HCT116 (cell line): ENCODE measurements around the gene ACYP2. TPM values are rescaled to one million over a fixed set of nuclear protein-coding genes. Genes with fewer than 3 reads are reported as not detected.

Experiments used
- ATAC-seq: fragments of 200-7000 bp; cut with Tn5 transposase; 2 replicates; pipeline ENCODE4 v1.9.1; 2020; ENCODE audit warnings: mild to moderate bottlenecking, moderate library complexity
- BruUV-seq: library from RNA; stranded (reverse); fragments of 400-500 nt; replicated peaks from 2 replicates; lab custom pipeline; 2021; lab: Mats Ljungman, UMichigan
- CTCF ChIA-PET: fragments of 300-600 bp; sonication (Branson Sonifier 250); formaldehyde crosslinking; loops from one replicate; lab custom pipeline; 2021; ENCODE audit warnings: antibody characterized with exemption; lab: Charles Lee
- POLR2A ChIA-PET: fragments of 300-600, 350-600 bp; sonication (Branson Sonifier 250); formaldehyde crosslinking; loops from one replicate; lab custom pipeline; 2021; ENCODE audit warnings: antibody characterized with exemption; lab: Charles Lee
- RAD21 ChIA-PET, 2 experiments: fragments of 300-600 bp; sonication (Branson Sonifier 250); formaldehyde crosslinking; loops; one replicate each; lab custom pipeline; 2023; ENCODE audit warnings: low total read pairs in 2 of 2; ENCODE audit not compliant: uncharacterized antibody in 2 of 2, unreplicated experiment in 2 of 2, low non-redundant PET in 1 of 2; lab: Charles Lee
- DNase-seq: peaks from one replicate; pipeline ENCODE4 v3.0.0-alpha.2; 2010; ENCODE audit warnings: low read depth, low spot score
- H2AFZ ChIP-seq: fragments of 200-600 bp; shearing (Covaris generic), sonication (generic); 2 replicates; pipeline ENCODE4 v1.6.1; 2017; ENCODE audit warnings: low read depth, mixed run types, mixed read lengths, antibody characterized with exemption, low read length; ENCODE audit not compliant: poor library complexity, severe bottlenecking
- H3K27ac ChIP-seq: 2 replicates; pipeline ENCODE4 v1.5.1; 2012; ENCODE audit warnings: low read depth, low read length
- H3K27me3 ChIP-seq: fragments of 200-600 bp; sonication (generic); 2 replicates; pipeline ENCODE4 v1.6.1; 2016; ENCODE audit warnings: mixed run types, low read length, mixed read lengths; ENCODE audit not compliant: insufficient read depth
- H3K36me3 ChIP-seq, 2 experiments: fragments of 200-500 bp in 1 of 2; fragments of 200-600 bp in 1 of 2; sonication (Bioruptor generic) in 1 of 2; sonication (generic) in 1 of 2; 2 replicates each; pipeline versions ENCODE4 v1.5.1 to v1.6.1; 2014 to 2016; ENCODE audit warnings: low read length in 2 of 2, inconsistent platforms in 1 of 2, mixed read lengths in 1 of 2, mixed run types in 1 of 2; ENCODE audit not compliant: insufficient read depth in 2 of 2, control insufficient read depth in 1 of 2
- H3K4me1 ChIP-seq, 2 experiments: fragments of 200-600 bp in 1 of 2; sonication (generic) in 1 of 2; 2 replicates each; pipeline versions ENCODE4 v1.5.1 to v1.6.1; 2012 to 2017; ENCODE audit warnings: low read length in 2 of 2, inconsistent platforms in 1 of 2, mild to moderate bottlenecking in 1 of 2, mixed read lengths in 1 of 2, mixed run types in 1 of 2, moderate library complexity in 1 of 2; ENCODE audit not compliant: insufficient read depth in 2 of 2, control insufficient read depth in 1 of 2
- H3K4me2 ChIP-seq: fragments of 200-600 bp; sonication (generic); 2 replicates; pipeline ENCODE4 v1.6.1; 2017; ENCODE audit warnings: mixed run types, low read length, mixed read lengths
- H3K4me3 ChIP-seq, 2 experiments: fragments of 200-600 bp in 1 of 2; sonication (generic) in 1 of 2; replicated peaks in 1 of 2; 2 replicates each; pipeline ENCODE4 v1.5.1; 2011 to 2016; ENCODE audit warnings: low read length in 2 of 2, control low read depth in 1 of 2, low read depth in 1 of 2, mild to moderate bottlenecking in 1 of 2, mixed read lengths in 1 of 2, mixed run types in 1 of 2
- H3K79me2 ChIP-seq: fragments of 200-600 bp; sonication (generic); 2 replicates; pipeline ENCODE4 v1.6.1; 2017; ENCODE audit warnings: mild to moderate bottlenecking, mixed run types, low read length, moderate library complexity, mixed read lengths; ENCODE audit not compliant: insufficient read depth
- H3K9ac ChIP-seq: fragments of 200-600 bp; sonication (generic); 2 replicates; pipeline ENCODE4 v1.6.1; 2016; ENCODE audit warnings: low read length, mixed read lengths
- H3K9me2 ChIP-seq: fragments of 200-600 bp; sonication (generic), shearing (Covaris generic); 2 replicates; pipeline ENCODE4 v1.6.1; 2017; ENCODE audit warnings: mixed run types, mild to moderate bottlenecking, moderate library complexity; ENCODE audit not compliant: insufficient read depth
- H3K9me3 ChIP-seq, 2 experiments: fragments of 200-500 bp in 1 of 2; fragments of 200-600 bp in 1 of 2; sonication (Bioruptor generic) in 1 of 2; sonication (generic) in 1 of 2; 2 replicates each; pipeline ENCODE4 v1.6.1; 2014 to 2017; ENCODE audit warnings: low read length in 2 of 2, mixed read lengths in 2 of 2, inconsistent platforms in 1 of 2, low read depth in 1 of 2, mild to moderate bottlenecking in 1 of 2, mixed run types in 1 of 2, moderate library complexity in 1 of 2; ENCODE audit not compliant: control insufficient read depth in 1 of 2, insufficient read depth in 1 of 2
- H4K20me1 ChIP-seq: fragments of 200-600 bp; sonication (generic), shearing (Covaris generic); 2 replicates; pipeline ENCODE4 v1.6.1; 2017; ENCODE audit warnings: mixed run types, mild to moderate bottlenecking, moderate library complexity; ENCODE audit not compliant: insufficient read depth
- CEBPB ChIP-seq: IDR thresholded peaks from 2 replicates; pipeline ENCODE4 v1.6.1; 2012; ENCODE audit warnings: low read depth
- EGR1 ChIP-seq: IDR thresholded peaks from 2 replicates; pipeline ENCODE4 v1.6.1; 2012; ENCODE audit warnings: low read depth
- ELF1 ChIP-seq: IDR thresholded peaks from 2 replicates; pipeline ENCODE4 v1.6.1; 2012; ENCODE audit warnings: low read depth, borderline replicate concordance
- EZH2phosphoT487 ChIP-seq: fragments of 200-600 bp; IDR thresholded peaks from 2 replicates; pipeline ENCODE4 v1.6.1; 2018; ENCODE audit warnings: antibody characterized with exemption, borderline replicate concordance
- JUND ChIP-seq: IDR thresholded peaks from 2 replicates; pipeline ENCODE4 v1.6.1; 2012
- POLR2A ChIP-seq: IDR thresholded peaks from 2 replicates; pipeline ENCODE4 v1.7.0; 2011; ENCODE audit warnings: borderline replicate concordance; ENCODE audit not compliant: insufficient read depth, insufficient read length; ENCODE audit errors: extremely low read depth
- SIN3A ChIP-seq: IDR thresholded peaks from 2 replicates; pipeline ENCODE4 v1.6.1; 2012; ENCODE audit warnings: low read depth
- SP1 ChIP-seq: IDR thresholded peaks from 2 replicates; pipeline ENCODE4 v1.6.1; 2012; ENCODE audit warnings: low read depth
- ZFX ChIP-seq: fragments of 450-650 bp; IDR thresholded peaks from 2 replicates; pipeline ENCODE4 v1.6.1; 2017
- ZNF274 ChIP-seq: fragments of 200-500 bp; sonication (Bioruptor generic); IDR thresholded peaks from 2 replicates; pipeline ENCODE4 v1.6.1; 2014; ENCODE audit warnings: mild to moderate bottlenecking, low read depth, low read length, inconsistent platforms
- intact Hi-C: fragments of 100-400 bp; cut with micrococcal nuclease; formaldehyde crosslinking; loops from 2 replicates; pipeline ENCODE4 v1.10.0; 2022
- total RNA-seq: library from RNA; stranded (reverse); gene quantifications from one replicate; pipeline ENCODE4 v1.2.1, GENCODE V29; 2021; ENCODE audit not compliant: unreplicated experiment
- TF ChIP-seq, protein P1 (sequence below): IDR thresholded peaks from 2 replicates; pipeline ENCODE4 v1.6.1; 2011; ENCODE audit warnings: mild to moderate bottlenecking, low read length, moderate library complexity; ENCODE audit not compliant: insufficient replicate concordance; ENCODE audit errors: extremely low read depth
- TF ChIP-seq, protein P2 (sequence below): IDR thresholded peaks from 2 replicates; pipeline ENCODE4 v1.6.1; 2012

The ACYP2 gene
- total RNA-seq, 1 experiment from 2014 or later = 9.4 TPM

DNA sequence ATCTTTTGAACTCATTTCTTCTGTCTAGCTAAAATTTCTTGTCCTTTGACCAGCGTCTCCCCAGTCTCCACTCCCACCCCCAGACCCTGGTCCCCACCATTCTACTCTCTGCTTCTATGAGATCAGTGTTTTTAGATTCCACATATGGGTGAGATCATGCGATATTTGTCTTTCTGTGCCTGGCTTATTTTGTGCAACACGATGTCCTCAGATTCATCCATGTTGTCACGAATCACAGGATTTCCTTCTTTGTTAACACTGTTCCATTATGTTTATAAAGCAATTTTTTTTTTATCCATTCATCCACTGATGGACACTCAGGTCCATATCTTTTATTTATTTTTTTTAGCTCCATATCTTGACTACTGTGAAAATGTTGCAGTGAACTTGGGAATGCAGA is 16.0 kb upstream of the ACYP2 start (continued):
- TF ChIP-seq, protein P1, sequence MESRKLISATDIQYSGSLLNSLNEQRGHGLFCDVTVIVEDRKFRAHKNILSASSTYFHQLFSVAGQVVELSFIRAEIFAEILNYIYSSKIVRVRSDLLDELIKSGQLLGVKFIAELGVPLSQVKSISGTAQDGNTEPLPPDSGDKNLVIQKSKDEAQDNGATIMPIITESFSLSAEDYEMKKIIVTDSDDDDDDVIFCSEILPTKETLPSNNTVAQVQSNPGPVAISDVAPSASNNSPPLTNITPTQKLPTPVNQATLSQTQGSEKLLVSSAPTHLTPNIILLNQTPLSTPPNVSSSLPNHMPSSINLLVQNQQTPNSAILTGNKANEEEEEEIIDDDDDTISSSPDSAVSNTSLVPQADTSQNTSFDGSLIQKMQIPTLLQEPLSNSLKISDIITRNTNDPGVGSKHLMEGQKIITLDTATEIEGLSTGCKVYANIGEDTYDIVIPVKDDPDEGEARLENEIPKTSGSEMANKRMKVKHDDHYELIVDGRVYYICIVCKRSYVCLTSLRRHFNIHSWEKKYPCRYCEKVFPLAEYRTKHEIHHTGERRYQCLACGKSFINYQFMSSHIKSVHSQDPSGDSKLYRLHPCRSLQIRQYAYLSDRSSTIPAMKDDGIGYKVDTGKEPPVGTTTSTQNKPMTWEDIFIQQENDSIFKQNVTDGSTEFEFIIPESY = no peak
- TF ChIP-seq ELF1 = no peak
- TF ChIP-seq SP1 = no peak
- no peak for TF ChIP-seq POLR2A
- TF ChIP-seq EGR1 = no peak
- TF ChIP-seq CEBPB = no peak
- no peak for TF ChIP-seq ZNF274

DNA sequence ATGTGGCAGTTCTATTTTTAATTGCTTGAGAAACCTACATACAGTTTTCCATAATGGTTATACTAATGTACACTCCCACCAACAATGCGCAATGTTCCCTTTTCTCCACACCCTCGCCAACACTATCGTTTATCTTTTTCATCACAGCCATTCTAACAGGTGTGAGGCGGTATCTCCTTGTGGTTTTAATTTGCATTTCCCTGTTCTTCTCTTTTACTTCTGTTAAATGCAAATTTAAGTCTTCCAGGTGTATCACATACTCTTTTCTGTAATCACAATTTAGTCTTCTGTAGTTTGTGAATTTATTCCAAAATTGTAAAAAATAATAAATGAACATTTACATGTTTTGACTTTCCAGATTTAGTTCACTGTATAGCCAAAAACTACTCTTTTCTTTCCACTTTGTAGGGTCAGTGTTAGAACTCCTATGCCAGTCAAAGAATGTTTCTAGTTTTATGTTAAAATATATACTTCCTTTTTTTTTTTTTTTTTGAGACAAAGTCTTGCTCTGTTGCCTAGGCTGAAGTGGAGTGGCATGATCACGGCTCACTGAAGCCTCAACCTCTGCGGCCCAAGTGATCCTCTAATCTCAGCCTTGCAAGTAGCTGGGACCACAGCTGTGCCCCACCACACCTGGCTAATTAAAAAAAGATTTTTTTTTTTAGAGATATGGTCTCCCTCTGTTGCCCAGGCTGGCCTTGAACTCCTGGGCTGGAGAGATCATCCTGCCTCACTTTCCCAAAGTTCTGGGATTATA is 15.4 kb upstream of the ACYP2 start:
- Histone ChIP-seq H3K9me2 (no peaks in the 10 kb centered on the region), H3K9ac (no peak overlapping the region), H3K27me3 (no peaks in the 10 kb centered on the region), H3K9me3 (no peaks in the 10 kb centered on the region), H3K79me2 (no peaks in the 10 kb centered on the region), H2AFZ (no peak overlapping the region), H3K36me3 (no peaks in the 10 kb centered on the region), H3K27ac (no peak overlapping the region), H3K4me3 (no peak overlapping the region), H3K4me1 (peaks cover 12 to 16% of the 10 kb centered on the region in 2 experiments), H4K20me1 (no peaks in the 10 kb centered on the region), H3K4me2 (no peak overlapping the region)
- DNase-seq (no peak), ATAC-seq (no peak)
- BruUV-seq = no TSS peak
- ChIA-PET POLR2A (no interaction called here), RAD21 (no interaction called here), CTCF (no interaction called here)
- TF ChIP-seq, protein P2, sequence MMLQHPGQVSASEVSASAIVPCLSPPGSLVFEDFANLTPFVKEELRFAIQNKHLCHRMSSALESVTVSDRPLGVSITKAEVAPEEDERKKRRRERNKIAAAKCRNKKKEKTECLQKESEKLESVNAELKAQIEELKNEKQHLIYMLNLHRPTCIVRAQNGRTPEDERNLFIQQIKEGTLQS = no peak
- TF ChIP-seq EZH2phosphoT487 = no peak
- TF ChIP-seq ELF1 = no peak
- no peak for TF ChIP-seq ZFX
- no peak for TF ChIP-seq JUND
- no peak for TF ChIP-seq SIN3A
- intact Hi-C loops = loop anchor here (10.0 kb wide), 2 partner anchors 735 to 1075 kb away; no protein-coding TSS in a partner anchor
